Measurements from ENCODE around the gene SP6. TPM values are rescaled to one million over a fixed set of nuclear protein-coding genes. Genes with fewer than 3 reads are reported as not detected.

The SP6 gene
- total RNA-seq, 5 donors from 2014 or later (not counting 1 experiment from before 2014, with no cell fraction given): 0.10 to 0.26 (median 0.13) TPM

- DNase-seq (peak in 1 of 35 experiments; percentile 3), ATAC-seq (replicated peaks in 1 of 4) (no peak)
- 74% methylated on average over 9 of the region's 18 CpGs for WGBS (ENCODE audit: insufficient coverage)
- H3K9me3 Mint-ChIP-seq: no peaks in the 10 kb centered on the region
- H3K4me3 Mint-ChIP-seq: peak overlapping the region; percentile 92 to 98 (median 94)
- Histone ChIP-seq H3K9me3 (no peaks in the 10 kb centered on the region), H3K4me3 (ENCODE audit: control insufficient read depth in 1 of 2, extremely low read depth in 1 of 2, low read length in 1 of 2) (peak overlapping the region; percentile 97 to 98), H3K27me3 (replicated peaks in 1 of 2; ENCODE audit: control insufficient read depth in 2 of 2, extremely low read depth in 1 of 2, insufficient read depth in 2 of 2, low read length in 1 of 2) (no peaks in the 10 kb centered on the region), H3K4me1 (ENCODE audit: control insufficient read depth in 1 of 2, extremely low read depth in 1 of 2, insufficient read depth in 2 of 2, low read length in 2 of 2) (peaks cover 18 to 69% of the 10 kb centered on the region in 2 experiments), H3K27ac (ENCODE audit: low read length) (peak overlapping the region; percentile 99), H3K36me3 (ENCODE audit: control insufficient read depth in 2 of 2, extremely low read depth in 1 of 2, insufficient read depth in 1 of 2, low read length in 1 of 2) (peaks cover 3 to 28% of the 10 kb centered on the region in 2 donors)
- peaks cover 16% of the 10 kb centered on the region for H3K36me3 Mint-ChIP-seq
- peak overlapping the region; percentile 96 to 98 for H3K27ac Mint-ChIP-seq
- H3K27me3 Mint-ChIP-seq: no peaks in the 10 kb centered on the region
- CTCF ChIA-PET: interaction anchor here in 1 of 2 donors (1.1 to 1.7 kb wide), 6 partner anchors 9 to 181 kb away, joined by 3 to 13 read pairs (median 6); partner anchors contain the start of genes KPNB1, OSBPL7, PNPO and SCRN2
- peaks cover 48 to 65% (median 57%) of the 10 kb centered on the region in 3 donors for H3K4me1 Mint-ChIP-seq
- POLR2A ChIA-PET: no interaction called here
Observed at GRCh38 chr17:47830396-47831002, 20.5 kb downstream of the SP6 start.

GRCh38 chr17:47829870-47830269, 21.1 kb downstream of the SP6 start:
- peak overlapping the region; percentile 92 to 98 (median 94) for H3K4me3 Mint-ChIP-seq
- Histone ChIP-seq H3K4me1 (ENCODE audit: control insufficient read depth in 1 of 2, extremely low read depth in 1 of 2, insufficient read depth in 2 of 2, low read length in 2 of 2) (peaks cover 18 to 62% of the 10 kb centered on the region in 2 experiments), H3K36me3 (ENCODE audit: control insufficient read depth in 2 of 2, extremely low read depth in 1 of 2, insufficient read depth in 1 of 2, low read length in 1 of 2) (peaks cover 5 to 32% of the 10 kb centered on the region in 2 donors), H3K27ac (ENCODE audit: low read length) (peak overlapping the region; percentile 99), H3K9me3 (no peaks in the 10 kb centered on the region), H3K27me3 (replicated peaks in 1 of 2; ENCODE audit: control insufficient read depth in 2 of 2, extremely low read depth in 1 of 2, insufficient read depth in 2 of 2, low read length in 1 of 2) (no peaks in the 10 kb centered on the region), H3K4me3 (ENCODE audit: control insufficient read depth in 1 of 2, extremely low read depth in 1 of 2, low read length in 1 of 2) (peak overlapping the region in 1 of 2 donors; percentile 9)
- H3K27me3 Mint-ChIP-seq: no peaks in the 10 kb centered on the region
- DNase-seq: peak in 29 of 35 experiments; percentile 32 to 90 (median 59)
- peaks cover 42 to 61% (median 51%) of the 10 kb centered on the region in 3 donors for H3K4me1 Mint-ChIP-seq
- ChIA-PET CTCF (no interaction called here), POLR2A (no interaction called here)
- peaks cover 20% of the 10 kb centered on the region for H3K36me3 Mint-ChIP-seq
- 40% methylated on average over 1 of the region's 3 CpGs for WGBS (ENCODE audit: insufficient coverage)
- peak overlapping the region; percentile 96 to 98 for H3K27ac Mint-ChIP-seq
- no peaks in the 10 kb centered on the region for H3K9me3 Mint-ChIP-seq
- peak; percentile 26 to 72 (median 51) for ATAC-seq (replicated peaks in 1 of 4)

- ATAC-seq (replicated peaks in 1 of 4) (no peak), DNase-seq (no peak)
- no peaks in the 10 kb centered on the region for H3K27me3 ChIP-seq (replicated peaks in 1 of 2; ENCODE audit: control insufficient read depth in 2 of 2, extremely low read depth in 1 of 2, insufficient read depth in 2 of 2, low read length in 1 of 2)
- H3K27ac Mint-ChIP-seq: no peak overlapping the region
- H3K27me3 Mint-ChIP-seq: no peaks in the 10 kb centered on the region
- ChIA-PET POLR2A (no interaction called here), CTCF (interaction anchor here in 1 of 2 donors (0.6 kb wide), 1 partner anchor 121 kb away, joined by 4 read pairs; no protein-coding TSS in a partner anchor)
- 100% methylated on average over 2 of the region's 4 CpGs for WGBS (ENCODE audit: insufficient coverage)
- H3K9me3 Mint-ChIP-seq: no peaks in the 10 kb centered on the region
- H3K4me3 ChIP-seq (ENCODE audit: control insufficient read depth in 1 of 2, extremely low read depth in 1 of 2, low read length in 1 of 2): no peak overlapping the region
- H3K4me3 Mint-ChIP-seq: no peak overlapping the region
- H3K9me3 ChIP-seq: no peaks in the 10 kb centered on the region
- peaks cover 22 to 41% (median 28%) of the 10 kb centered on the region in 3 donors for H3K4me1 Mint-ChIP-seq
- peaks cover 8 to 63% of the 10 kb centered on the region in 2 donors for H3K36me3 ChIP-seq (ENCODE audit: control insufficient read depth in 2 of 2, extremely low read depth in 1 of 2, insufficient read depth in 1 of 2, low read length in 1 of 2)
- peaks cover 32% of the 10 kb centered on the region for H3K36me3 Mint-ChIP-seq
- H3K4me1 ChIP-seq (ENCODE audit: control insufficient read depth in 1 of 2, extremely low read depth in 1 of 2, insufficient read depth in 2 of 2, low read length in 2 of 2): peaks cover 11 to 45% of the 10 kb centered on the region in 2 experiments
- H3K27ac ChIP-seq (ENCODE audit: low read length): no peak overlapping the region
Observed at GRCh38 chr17:47823519-47823918, 27.4 kb downstream of the SP6 start.

- H3K4me3 ChIP-seq (ENCODE audit: control insufficient read depth in 1 of 2, extremely low read depth in 1 of 2, low read length in 1 of 2): no peak overlapping the region
- no peaks in the 10 kb centered on the region for H3K9me3 Mint-ChIP-seq
- peaks cover 22 to 36% (median 28%) of the 10 kb centered on the region in 3 donors for H3K4me1 Mint-ChIP-seq
- ChIA-PET POLR2A (interaction anchor here in 1 of 2 donors (0.6 kb wide), 2 partner anchors 76 to 1941 kb away, joined by 3 to 6 read pairs; partner anchors contain the start of gene FAM117A), CTCF (interaction anchor here in 1 of 2 donors (1.6 kb wide), 1 partner anchor 8 kb away, joined by 7 read pairs; the partner anchor contains the start of genes LRRC46 and MRPL10)
- H3K27me3 Mint-ChIP-seq: no peaks in the 10 kb centered on the region
- DNase-seq (no peak), ATAC-seq (replicated peaks in 1 of 4) (no peak)
- peaks cover 13 to 65% of the 10 kb centered on the region in 2 donors for H3K36me3 ChIP-seq (ENCODE audit: control insufficient read depth in 2 of 2, extremely low read depth in 1 of 2, insufficient read depth in 1 of 2, low read length in 1 of 2)
- H3K36me3 Mint-ChIP-seq: peaks cover 34% of the 10 kb centered on the region
- H3K27ac Mint-ChIP-seq: no peak overlapping the region
- no peaks in the 10 kb centered on the region for H3K27me3 ChIP-seq (replicated peaks in 1 of 2; ENCODE audit: control insufficient read depth in 2 of 2, extremely low read depth in 1 of 2, insufficient read depth in 2 of 2, low read length in 1 of 2)
- WGBS (ENCODE audit: insufficient coverage): 97% methylated on average over 4 of the region's 4 CpGs
- H3K27ac ChIP-seq (ENCODE audit: low read length): no peak overlapping the region
- H3K4me3 Mint-ChIP-seq: peak overlapping the region in 2 of 3 donors; percentile 34 to 98
- H3K4me1 ChIP-seq (ENCODE audit: control insufficient read depth in 1 of 2, extremely low read depth in 1 of 2, insufficient read depth in 2 of 2, low read length in 2 of 2): peaks cover 11 to 38% of the 10 kb centered on the region in 2 experiments
- H3K9me3 ChIP-seq: no peaks in the 10 kb centered on the region
Observed at GRCh38 chr17:47822785-47823184, 28.2 kb downstream of the SP6 start.

- H3K36me3 ChIP-seq (ENCODE audit: control insufficient read depth in 2 of 2, extremely low read depth in 1 of 2, insufficient read depth in 1 of 2, low read length in 1 of 2): peaks cover 21 to 66% of the 10 kb centered on the region in 2 donors
Observed at GRCh38 chr17:47821424-47822391, 29.3 kb downstream of the SP6 start, which contains the start of gene OSBPL7. Gene OSBPL7 (minus strand): TSS chr17:47821794. CDS start chr17:47820278, 1,516 bp downstream.

More at GRCh38 chr17:47821424-47822391, 29.3 kb downstream of the SP6 start, which contains the start of gene OSBPL7:
- no peaks in the 10 kb centered on the region for H3K9me3 Mint-ChIP-seq
- DNase-seq (peak; percentile 51 to 86 (median 70)), ATAC-seq (replicated peaks in 1 of 4) (peak; percentile 97 to 99 (median 99))
- no peaks in the 10 kb centered on the region for H3K9me3 ChIP-seq
- H3K27ac ChIP-seq (ENCODE audit: low read length): peak within 1 kb of the TSS; percentile 67
- H3K27ac Mint-ChIP-seq: peak within 1 kb of the TSS; percentile 92 to 93
- H3K4me1 Mint-ChIP-seq: peaks cover 22 to 36% (median 28%) of the 10 kb centered on the region in 3 donors
- H3K4me3 Mint-ChIP-seq: peak within 1 kb of the TSS; percentile 98
- no peaks in the 10 kb centered on the region for H3K27me3 ChIP-seq (replicated peaks in 1 of 2; ENCODE audit: control insufficient read depth in 2 of 2, extremely low read depth in 1 of 2, insufficient read depth in 2 of 2, low read length in 1 of 2)
- H3K27me3 Mint-ChIP-seq: no peaks in the 10 kb centered on the region
- H3K36me3 Mint-ChIP-seq: peaks cover 35% of the 10 kb centered on the region
- H3K4me1 ChIP-seq (ENCODE audit: control insufficient read depth in 1 of 2, extremely low read depth in 1 of 2, insufficient read depth in 2 of 2, low read length in 2 of 2): peaks cover 11 to 29% of the 10 kb centered on the region in 2 experiments
- POLR2A ChIA-PET: interaction anchor here in 1 of 2 donors (0.6 kb wide), 2 partner anchors 10 to 174 kb away, joined by 4 to 6 read pairs; partner anchors contain the start of genes LRRC46 and MRPL10
- peak within 1 kb of the TSS; percentile 75 to 93 for H3K4me3 ChIP-seq (ENCODE audit: control insufficient read depth in 1 of 2, extremely low read depth in 1 of 2, low read length in 1 of 2)
- CTCF ChIA-PET: interaction anchor here in 1 of 2 donors (1.2 to 1.6 kb wide), 2 partner anchors 10 to 60 kb away, joined by 3 to 7 read pairs; partner anchors contain the start of genes LRRC46 and MRPL10
- WGBS (ENCODE audit: insufficient coverage): 0% methylated on average over 11 of the region's 21 CpGs

Data from T-cell (primary cell).